Parathyroid adenoma (tissue), 2 donors: ENCODE data around the gene MOAP1.

Experiments
- H2AFZ ChIP-seq: fragments of 300-600 bp; sonication (generic); one replicate; pipeline ENCODE4 v1.7.0; 2017; ENCODE audit warnings: antibody characterized with exemption, mild to moderate bottlenecking
- H3K27ac ChIP-seq: fragments of 300-600 bp; sonication (generic); one replicate; pipeline ENCODE4 v1.7.0; 2017
- H3K27me3 ChIP-seq: fragments of 300-600 bp; sonication (generic); one replicate; pipeline ENCODE4 v1.7.0; 2017; ENCODE audit warnings: low read length; ENCODE audit not compliant: control insufficient read depth, insufficient read depth
- H3K36me3 ChIP-seq: fragments of 300-600 bp; sonication (generic); one replicate; pipeline ENCODE4 v1.7.0; 2017; ENCODE audit warnings: low read length; ENCODE audit not compliant: control insufficient read depth, insufficient read depth
- H3K4me1 ChIP-seq: fragments of 300-600 bp; sonication (generic); one replicate; pipeline ENCODE4 v1.7.0; 2017; ENCODE audit warnings: control low read depth
- H3K4me2 ChIP-seq: fragments of 300-600 bp; sonication (generic); one replicate; pipeline ENCODE4 v1.7.0; 2017; ENCODE audit warnings: low read length
- H3K4me3 ChIP-seq: fragments of 300-600 bp; sonication (generic); one replicate; pipeline ENCODE4 v1.7.0; 2017; ENCODE audit warnings: low read depth, low read length
- H3K79me2 ChIP-seq: fragments of 300-600 bp; sonication (generic); one replicate; pipeline ENCODE4 v1.7.0; 2017; ENCODE audit warnings: control low read depth
- H3K9ac ChIP-seq: fragments of 300-600 bp; sonication (generic); one replicate; pipeline ENCODE4 v1.7.0; 2017; ENCODE audit warnings: mild to moderate bottlenecking
- H3K9me3 ChIP-seq: fragments of 300-600 bp; sonication (generic); one replicate; pipeline ENCODE4 v1.7.0; 2017; ENCODE audit warnings: low read length; ENCODE audit not compliant: control insufficient read depth
- TF ChIP-seq, protein P1 (sequence below): fragments of 300-600 bp; sonication (generic); IDR thresholded peaks from one replicate; pipeline ENCODE4 v1.7.0; 2017; ENCODE audit warnings: antibody characterized with exemption, mild to moderate bottlenecking
- donor health status: primary hyperparathyroidism.

MOAP1 gene

DNA sequence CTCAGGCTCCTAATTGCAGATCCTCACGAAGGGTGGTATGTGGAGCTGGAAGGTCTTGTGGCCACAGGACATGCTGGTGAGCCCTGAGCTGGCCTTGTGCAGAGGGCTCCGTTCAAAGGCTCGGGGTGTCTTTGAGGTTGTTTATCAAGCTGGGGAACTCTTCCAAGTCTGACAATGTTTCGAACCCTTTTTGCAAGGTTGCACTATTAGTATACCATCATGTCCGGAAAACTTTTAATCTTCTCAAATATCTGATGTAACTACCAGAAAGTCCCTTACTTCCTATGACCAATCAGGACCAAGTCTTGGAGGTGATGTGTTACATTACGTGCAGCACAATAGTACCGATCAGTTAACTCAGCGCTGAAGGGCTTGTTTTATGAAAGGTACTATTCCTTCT is 43.9 kb upstream of the MOAP1 start:
- Histone ChIP-seq H3K4me1 (no peaks in the 10 kb centered on the region), H3K9ac (no peak overlapping the region), H3K27ac (no peak overlapping the region), H3K4me3 (no peak overlapping the region), H2AFZ (no peak overlapping the region), H3K27me3 (no peaks in the 10 kb centered on the region), H3K4me2 (no peak overlapping the region), H3K36me3 (no peaks in the 10 kb centered on the region), H3K79me2 (no peaks in the 10 kb centered on the region), H3K9me3 (no peaks in the 10 kb centered on the region)
- TF ChIP-seq, protein P1, sequence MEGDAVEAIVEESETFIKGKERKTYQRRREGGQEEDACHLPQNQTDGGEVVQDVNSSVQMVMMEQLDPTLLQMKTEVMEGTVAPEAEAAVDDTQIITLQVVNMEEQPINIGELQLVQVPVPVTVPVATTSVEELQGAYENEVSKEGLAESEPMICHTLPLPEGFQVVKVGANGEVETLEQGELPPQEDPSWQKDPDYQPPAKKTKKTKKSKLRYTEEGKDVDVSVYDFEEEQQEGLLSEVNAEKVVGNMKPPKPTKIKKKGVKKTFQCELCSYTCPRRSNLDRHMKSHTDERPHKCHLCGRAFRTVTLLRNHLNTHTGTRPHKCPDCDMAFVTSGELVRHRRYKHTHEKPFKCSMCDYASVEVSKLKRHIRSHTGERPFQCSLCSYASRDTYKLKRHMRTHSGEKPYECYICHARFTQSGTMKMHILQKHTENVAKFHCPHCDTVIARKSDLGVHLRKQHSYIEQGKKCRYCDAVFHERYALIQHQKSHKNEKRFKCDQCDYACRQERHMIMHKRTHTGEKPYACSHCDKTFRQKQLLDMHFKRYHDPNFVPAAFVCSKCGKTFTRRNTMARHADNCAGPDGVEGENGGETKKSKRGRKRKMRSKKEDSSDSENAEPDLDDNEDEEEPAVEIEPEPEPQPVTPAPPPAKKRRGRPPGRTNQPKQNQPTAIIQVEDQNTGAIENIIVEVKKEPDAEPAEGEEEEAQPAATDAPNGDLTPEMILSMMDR: no peak

DNA sequence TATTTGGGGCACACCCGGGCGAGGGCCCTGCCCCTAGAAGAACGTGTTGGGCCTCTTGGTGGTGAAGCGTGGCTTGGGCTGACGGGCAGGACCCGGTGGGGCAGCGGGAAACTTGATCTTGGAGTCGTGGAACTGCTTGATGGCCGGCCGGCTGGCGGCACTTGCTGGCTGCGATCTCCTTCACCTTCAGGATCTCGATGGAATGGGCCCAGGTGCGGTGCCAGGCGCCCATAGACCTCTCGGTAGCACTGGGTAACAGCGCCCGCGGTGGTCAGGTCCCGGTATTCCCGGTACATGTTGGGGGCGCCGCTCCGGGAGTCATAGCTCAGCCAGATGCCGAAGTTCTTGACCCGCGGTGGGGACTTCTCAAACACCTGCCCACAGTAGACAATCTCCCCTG is 38.9 kb upstream of the MOAP1 start:
- Histone ChIP-seq H3K4me3 (no peak overlapping the region), H3K4me2 (no peak overlapping the region), H3K79me2 (no peaks in the 10 kb centered on the region), H3K36me3 (no peaks in the 10 kb centered on the region), H3K9me3 (no peaks in the 10 kb centered on the region), H3K27me3 (no peaks in the 10 kb centered on the region), H3K4me1 (no peaks in the 10 kb centered on the region), H3K27ac (no peak overlapping the region), H3K9ac (no peak overlapping the region), H2AFZ (no peak overlapping the region)
- TF ChIP-seq, protein P1: no peak

DNA sequence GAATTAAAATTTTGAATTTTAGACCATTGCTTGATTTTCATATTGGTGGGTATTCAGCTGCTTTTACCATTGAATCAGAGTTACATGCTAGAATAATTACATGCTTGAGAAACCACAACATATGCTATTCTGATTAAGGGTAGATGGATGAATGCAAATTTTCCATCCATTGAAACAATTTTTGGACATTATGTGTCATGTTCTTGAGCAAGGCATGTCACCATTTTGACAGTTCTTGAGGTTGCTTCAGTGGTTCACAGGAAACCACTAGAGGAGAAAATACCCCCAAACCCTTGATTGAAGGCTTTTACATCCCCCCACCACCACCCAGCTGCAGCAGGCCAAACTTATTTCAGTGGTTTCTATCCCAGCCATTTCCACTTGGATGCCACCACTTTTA is 35.8 kb upstream of the MOAP1 start:
- H3K4me3 ChIP-seq: no peak overlapping the region
- H3K79me2 ChIP-seq: no peaks in the 10 kb centered on the region
- H3K4me2 ChIP-seq: no peak overlapping the region
- no peak overlapping the region for H3K9ac ChIP-seq
- H3K27me3 ChIP-seq: no peaks in the 10 kb centered on the region
- TF ChIP-seq, protein P1: no peak
- no peaks in the 10 kb centered on the region for H3K4me1 ChIP-seq
- no peaks in the 10 kb centered on the region for H3K9me3 ChIP-seq
- H3K27ac ChIP-seq: no peak overlapping the region
- no peak overlapping the region for H2AFZ ChIP-seq
- H3K36me3 ChIP-seq: no peaks in the 10 kb centered on the region

DNA sequence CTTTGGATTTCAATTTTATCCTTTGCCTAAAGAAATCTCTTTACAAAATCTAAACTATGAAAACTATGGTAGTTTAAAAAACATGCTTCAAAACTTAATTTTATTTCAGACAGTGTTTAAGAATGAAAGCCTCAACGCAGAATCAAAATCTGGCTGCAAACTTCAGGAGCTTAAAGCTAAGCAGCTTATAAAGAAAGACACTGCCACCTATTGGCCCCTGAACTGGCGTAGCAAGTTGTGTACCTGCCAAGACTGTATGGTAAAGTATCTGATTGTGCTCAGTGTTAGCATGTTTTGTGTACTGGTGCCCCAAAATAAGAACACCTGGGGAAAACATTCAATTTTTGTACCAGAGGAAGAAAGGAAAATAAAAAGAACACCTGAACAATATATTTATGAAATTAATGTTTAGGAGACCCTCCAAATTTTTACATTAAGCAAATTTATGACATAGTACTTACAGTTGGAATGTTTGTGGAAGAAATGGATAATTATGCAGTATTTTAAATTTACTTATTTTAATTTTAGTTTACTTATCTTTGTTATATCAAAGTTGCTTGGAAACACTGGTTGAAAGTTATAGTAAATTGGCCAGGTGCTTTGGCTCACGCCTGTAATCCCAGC is 34.5 kb upstream of the MOAP1 start:
- H3K27me3 ChIP-seq: no peaks in the 10 kb centered on the region
- no peaks in the 10 kb centered on the region for H3K79me2 ChIP-seq
- no peak overlapping the region for H3K4me2 ChIP-seq
- TF ChIP-seq, protein P1: peak; percentile 64
- no peak overlapping the region for H3K27ac ChIP-seq
- H2AFZ ChIP-seq: no peak overlapping the region
- H3K9me3 ChIP-seq: no peaks in the 10 kb centered on the region
- H3K4me3 ChIP-seq: no peak overlapping the region
- H3K36me3 ChIP-seq: no peaks in the 10 kb centered on the region
- no peaks in the 10 kb centered on the region for H3K4me1 ChIP-seq
- H3K9ac ChIP-seq: no peak overlapping the region

DNA sequence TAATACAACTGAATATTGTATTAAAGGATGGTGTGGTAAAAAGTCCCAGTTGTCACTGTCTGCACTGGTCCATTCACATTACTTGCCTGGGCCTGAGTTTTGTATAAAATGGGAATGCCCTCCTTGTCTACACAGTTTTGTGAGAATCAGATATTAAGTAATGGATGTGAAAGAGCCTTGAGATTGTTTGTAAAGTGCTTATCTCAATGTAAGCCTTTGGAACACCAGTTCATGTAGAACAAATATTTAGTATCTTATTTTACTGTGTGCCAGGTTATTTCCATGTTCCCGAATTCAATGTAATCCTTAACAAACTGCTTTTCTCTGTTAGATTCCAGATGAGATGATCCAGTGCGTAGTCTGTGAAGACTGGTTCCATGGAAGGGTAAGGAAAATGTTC is 29.9 kb upstream of the MOAP1 start:
- TF ChIP-seq, protein P1: no peak
- Histone ChIP-seq H3K36me3 (no peaks in the 10 kb centered on the region), H3K4me2 (no peak overlapping the region), H3K79me2 (peaks cover 2% of the 10 kb centered on the region), H3K9me3 (no peaks in the 10 kb centered on the region), H3K27me3 (no peaks in the 10 kb centered on the region), H3K9ac (no peak overlapping the region), H3K27ac (no peak overlapping the region), H3K4me3 (no peak overlapping the region), H2AFZ (no peak overlapping the region), H3K4me1 (no peaks in the 10 kb centered on the region)
